ENCODE data around the gene HAUS3. TPM values are rescaled to one million over a fixed set of nuclear protein-coding genes. Genes with fewer than 3 reads are reported as not detected.
A peak's percentile ranks its signal among the peaks of the same experiment; 100 is the strongest.

Gene HAUS3
- 10 to 100 TPM in 3 of 4 donors, 1 to 10 TPM in 1; 9.5 to 27.6 (median 10.8) TPM for total RNA-seq

- peak; percentile 90 for DNase-seq (ENCODE audit: low spot score)
- ATAC-seq (ENCODE audit: low FRiP score), result peak; percentile 99
- no peak for TF ChIP-seq CTCF (IDR thresholded peaks at IDR 0.05)
Observed at GRCh38 chr4:2241410-2242353, at the start of gene HAUS3, which contains the start of gene POLN. HAUS3 (minus strand) TSS chr4:2242121; CDS start chr4:2240946, 1,175 bp downstream. POLN (minus strand) TSS chr4:2242121; CDS start chr4:2229231, 12,890 bp downstream.

- DNase-seq (ENCODE audit: low spot score) (no peak), ATAC-seq (ENCODE audit: low FRiP score) (no peak)
- no peak for TF ChIP-seq CTCF (IDR thresholded peaks at IDR 0.05)
Observed at GRCh38 chr4:2290974-2291704, 49.2 kb upstream of the HAUS3 start.

- no peak for DNase-seq (ENCODE audit: low spot score)
- TF ChIP-seq CTCF (IDR thresholded peaks at IDR 0.05), result no peak
- no peak for ATAC-seq (ENCODE audit: low FRiP score)
Observed at GRCh38 chr4:2290488-2290887, 48.6 kb upstream of the HAUS3 start.

GRCh38 chr4:2289955-2290333 lies 48.0 kb upstream of the HAUS3 start:
- no peak for DNase-seq (ENCODE audit: low spot score)
- ATAC-seq (ENCODE audit: low FRiP score), result no peak
- TF ChIP-seq CTCF (IDR thresholded peaks at IDR 0.05), result no peak

GRCh38 chr4:2289311-2289954 lies 47.5 kb upstream of the HAUS3 start:
- DNase-seq (ENCODE audit: low spot score) (peak; percentile 8), ATAC-seq (ENCODE audit: low FRiP score) (no peak)
- TF ChIP-seq CTCF (IDR thresholded peaks at IDR 0.05), result no peak

GRCh38 chr4:2288051-2288541 lies 46.2 kb upstream of the HAUS3 start:
- no peak for ATAC-seq (ENCODE audit: low FRiP score)
- peak; percentile 9 for DNase-seq (ENCODE audit: low spot score)
- no peak for TF ChIP-seq CTCF (IDR thresholded peaks at IDR 0.05)
